ENCODE data around the gene CHRNA9.

Gene CHRNA9

DNA sequence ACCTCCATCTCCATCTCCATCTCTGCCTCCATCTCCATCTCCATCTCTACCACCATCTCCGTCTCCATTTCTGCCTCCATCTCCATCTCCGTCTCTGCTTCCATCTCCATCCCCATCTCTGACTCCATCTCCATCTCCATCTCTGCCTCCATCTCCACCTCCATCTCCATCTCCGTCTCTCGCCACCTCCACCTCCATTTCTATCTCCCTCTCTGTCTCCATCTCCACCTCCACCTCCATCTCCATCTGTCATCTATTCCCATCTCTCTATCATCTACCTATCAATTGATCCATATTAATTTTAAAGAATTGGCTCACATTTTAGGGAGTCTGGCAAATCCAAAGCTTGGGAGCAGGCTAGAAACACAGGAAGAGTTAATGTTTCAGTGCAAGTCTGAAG is 39.6 kb upstream of the CHRNA9 start:
- DNase-seq (ENCODE audit: low read depth) = no peak
- no peak overlapping the region for H3K4me3 ChIP-seq (ENCODE audit: low read length)
- TF ChIP-seq, protein P1, sequence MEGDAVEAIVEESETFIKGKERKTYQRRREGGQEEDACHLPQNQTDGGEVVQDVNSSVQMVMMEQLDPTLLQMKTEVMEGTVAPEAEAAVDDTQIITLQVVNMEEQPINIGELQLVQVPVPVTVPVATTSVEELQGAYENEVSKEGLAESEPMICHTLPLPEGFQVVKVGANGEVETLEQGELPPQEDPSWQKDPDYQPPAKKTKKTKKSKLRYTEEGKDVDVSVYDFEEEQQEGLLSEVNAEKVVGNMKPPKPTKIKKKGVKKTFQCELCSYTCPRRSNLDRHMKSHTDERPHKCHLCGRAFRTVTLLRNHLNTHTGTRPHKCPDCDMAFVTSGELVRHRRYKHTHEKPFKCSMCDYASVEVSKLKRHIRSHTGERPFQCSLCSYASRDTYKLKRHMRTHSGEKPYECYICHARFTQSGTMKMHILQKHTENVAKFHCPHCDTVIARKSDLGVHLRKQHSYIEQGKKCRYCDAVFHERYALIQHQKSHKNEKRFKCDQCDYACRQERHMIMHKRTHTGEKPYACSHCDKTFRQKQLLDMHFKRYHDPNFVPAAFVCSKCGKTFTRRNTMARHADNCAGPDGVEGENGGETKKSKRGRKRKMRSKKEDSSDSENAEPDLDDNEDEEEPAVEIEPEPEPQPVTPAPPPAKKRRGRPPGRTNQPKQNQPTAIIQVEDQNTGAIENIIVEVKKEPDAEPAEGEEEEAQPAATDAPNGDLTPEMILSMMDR (IDR thresholded peaks at IDR 0.05; ENCODE audit: insufficient read depth, low read depth, low read length, missing control alignments) = no peak

DNA sequence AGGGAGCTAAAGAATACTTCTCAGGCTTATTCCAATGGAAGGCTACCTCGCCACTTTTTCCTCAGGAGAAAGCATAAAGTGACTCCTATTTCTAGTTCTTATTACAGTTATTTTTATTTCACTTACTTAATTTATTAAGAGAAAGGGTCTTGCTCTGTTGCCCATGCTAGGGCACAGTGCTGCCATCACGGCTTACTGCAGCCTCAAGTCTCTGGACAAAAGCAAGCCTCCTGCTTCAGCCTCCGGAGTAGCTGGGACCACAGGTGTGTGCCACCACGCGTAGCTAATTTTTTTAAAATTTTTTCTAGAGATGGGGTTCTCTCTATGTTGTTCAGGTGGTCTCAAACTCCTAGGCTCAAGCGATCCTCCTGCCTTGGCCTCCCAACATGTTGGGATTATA is 36.0 kb upstream of the CHRNA9 start:
- no peak for DNase-seq (ENCODE audit: low read depth)
- TF ChIP-seq, protein P1 (IDR thresholded peaks at IDR 0.05; ENCODE audit: insufficient read depth, low read depth, low read length, missing control alignments) = no peak
- H3K4me3 ChIP-seq (ENCODE audit: low read length) = no peak overlapping the region

DNA sequence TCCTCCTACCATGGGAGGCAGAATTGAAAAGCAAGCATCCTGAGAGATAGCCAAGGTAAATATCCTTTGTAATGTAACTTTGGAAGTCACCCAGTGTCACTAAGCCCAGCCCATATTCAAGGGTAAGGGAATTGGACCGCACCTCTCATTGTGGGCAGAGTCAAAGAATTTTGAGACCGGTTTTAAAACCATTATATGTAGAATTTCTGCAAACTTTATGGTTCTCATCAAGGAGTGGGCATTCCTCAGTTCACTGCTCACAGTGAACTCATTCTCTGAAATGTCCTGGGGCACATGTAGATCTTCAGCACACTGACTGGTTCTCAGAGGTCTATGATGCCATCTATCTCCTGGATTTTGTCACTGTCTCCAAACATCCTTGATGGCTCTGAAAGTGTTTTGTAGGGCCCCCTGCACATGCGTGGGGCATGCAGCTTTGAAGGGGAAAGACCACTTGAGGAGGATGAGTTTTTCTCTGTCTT is 35.3 kb upstream of the CHRNA9 start:
- TF ChIP-seq, protein P1 (IDR thresholded peaks at IDR 0.05; ENCODE audit: insufficient read depth, low read depth, low read length, missing control alignments) = peak; percentile 16
- H3K4me3 ChIP-seq (ENCODE audit: low read length) = no peak overlapping the region
- DNase-seq (ENCODE audit: low read depth) = peak; percentile 79

DNA sequence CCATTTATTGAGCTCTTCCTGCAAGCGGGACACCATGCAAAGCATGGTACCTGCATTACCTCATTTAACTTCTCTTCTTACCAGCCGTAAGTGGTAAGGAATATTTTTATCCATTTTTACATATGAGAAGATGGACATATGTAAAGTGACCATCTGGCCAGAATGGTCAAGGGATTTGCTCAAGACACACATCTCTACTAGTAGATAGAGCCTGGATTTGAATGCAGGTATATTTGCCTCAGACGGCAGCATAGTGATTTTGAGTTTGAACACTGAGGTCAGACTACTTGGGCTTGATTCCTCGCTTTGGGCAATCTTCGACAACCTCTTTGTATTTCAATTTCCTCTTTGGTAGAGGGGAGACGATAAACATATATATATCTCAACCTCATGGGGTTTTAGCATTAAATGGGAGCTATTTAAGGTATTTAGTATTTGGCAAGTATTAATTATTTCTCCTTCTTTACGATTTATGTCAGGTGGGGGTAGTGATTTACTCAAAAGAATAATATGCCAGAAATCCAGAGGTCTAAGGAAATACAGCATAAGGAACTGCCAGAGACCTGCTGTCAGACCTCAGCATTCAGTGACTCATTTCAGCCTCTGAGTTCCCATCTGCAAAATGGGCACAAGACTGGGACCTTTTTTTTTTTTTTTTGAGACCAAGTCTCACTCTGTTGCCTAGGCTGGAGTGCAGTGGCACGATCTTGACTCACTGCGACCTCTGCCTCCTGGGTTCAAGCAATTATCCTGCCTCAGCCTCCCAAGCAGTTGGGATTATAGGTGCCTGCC is 34.6 kb upstream of the CHRNA9 start:
- TF ChIP-seq, protein P1 (IDR thresholded peaks at IDR 0.05; ENCODE audit: insufficient read depth, low read depth, low read length, missing control alignments) = no peak
- H3K4me3 ChIP-seq (ENCODE audit: low read length) = no peak overlapping the region
- no peak for DNase-seq (ENCODE audit: low read depth)

DNA sequence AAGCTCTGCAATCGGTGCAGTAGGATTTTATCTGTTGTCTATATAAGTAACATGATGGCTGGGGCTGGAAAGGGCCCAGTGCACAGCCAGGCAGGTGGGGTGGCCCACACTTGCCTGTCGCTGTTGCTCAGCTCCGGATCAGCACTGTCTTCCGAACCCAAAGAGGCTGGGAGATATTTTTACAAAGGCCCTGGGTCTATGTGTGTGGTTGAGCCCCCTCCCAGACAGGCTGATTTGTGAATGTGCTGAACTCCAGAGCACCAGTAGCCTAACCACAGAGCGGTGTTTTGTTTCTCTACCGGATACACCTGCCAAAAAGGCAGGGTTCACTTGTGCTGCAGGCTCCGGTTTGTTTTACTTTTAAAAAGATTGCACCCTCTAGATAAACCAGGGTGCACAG is 33.5 kb upstream of the CHRNA9 start:
- DNase-seq (ENCODE audit: low read depth) = no peak
- no peak overlapping the region for H3K4me3 ChIP-seq (ENCODE audit: low read length)
- TF ChIP-seq, protein P1 (IDR thresholded peaks at IDR 0.05; ENCODE audit: insufficient read depth, low read depth, low read length, missing control alignments) = no peak

DNA sequence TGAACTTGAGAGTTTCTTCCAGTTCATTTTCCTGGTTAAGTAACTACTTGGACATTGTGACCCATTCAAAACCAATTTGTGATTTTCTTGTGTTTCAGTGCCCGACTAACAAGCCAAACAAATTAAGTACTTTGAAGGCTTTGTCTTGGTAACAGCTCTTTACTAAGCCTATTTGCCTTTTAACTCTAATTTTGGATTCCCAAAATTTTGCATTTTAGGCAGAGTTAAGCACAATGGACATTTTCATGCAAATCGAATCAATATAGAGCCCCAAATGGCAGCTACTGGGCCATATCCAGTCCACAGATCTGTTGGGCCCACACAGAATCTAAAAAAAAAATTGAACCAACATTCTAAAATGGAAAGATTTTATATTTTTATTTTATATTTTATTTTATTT is 31.4 kb upstream of the CHRNA9 start:
- DNase-seq (ENCODE audit: low read depth) = no peak
- TF ChIP-seq, protein P1 (IDR thresholded peaks at IDR 0.05; ENCODE audit: insufficient read depth, low read depth, low read length, missing control alignments) = no peak
- no peak overlapping the region for H3K4me3 ChIP-seq (ENCODE audit: low read length)
